Measurements from ENCODE around the gene OIP5.
"Not testable (repeated sequence)": the region's sequence is repeated elsewhere in the genome, so short reads cannot be mapped to it uniquely, and the experiment has no call there.

OIP5 gene

GRCh38 chr15:41262571-41262970, 69.8 kb downstream of the OIP5 start:
- H3K27me3 ChIP-seq (replicated peaks; ENCODE audit: control insufficient read depth, insufficient read depth, low read length, poor library complexity, severe bottlenecking), result no peaks in the 10 kb centered on the region
- no peak for DNase-seq
- H3K9me3 ChIP-seq (ENCODE audit: control insufficient read depth, low read length), result no peaks in the 10 kb centered on the region
- no peaks in the 10 kb centered on the region for H3K4me1 ChIP-seq (ENCODE audit: control insufficient read depth, insufficient read depth, low read length, poor library complexity, severe bottlenecking)
- H3K4me3 ChIP-seq (ENCODE audit: insufficient read depth, low read depth, low read length, poor library complexity, severe bottlenecking), result no peak overlapping the region
- H3K36me3 ChIP-seq (ENCODE audit: control insufficient read depth, insufficient read depth, low read length), result peaks cover 6% of the 10 kb centered on the region
- no peak overlapping the region for H3K27ac ChIP-seq (ENCODE audit: insufficient read depth, low read length, poor library complexity, severe bottlenecking)

- DNase-seq; H3K4me1 ChIP-seq (ENCODE audit: control insufficient read depth, insufficient read depth, low read length, poor library complexity, severe bottlenecking); H3K9me3 ChIP-seq (ENCODE audit: control insufficient read depth, low read length); H3K27me3 ChIP-seq (replicated peaks; ENCODE audit: control insufficient read depth, insufficient read depth, low read length, poor library complexity, severe bottlenecking); H3K36me3 ChIP-seq (ENCODE audit: control insufficient read depth, insufficient read depth, low read length); H3K27ac ChIP-seq (ENCODE audit: insufficient read depth, low read length, poor library complexity, severe bottlenecking); H3K4me3 ChIP-seq (ENCODE audit: insufficient read depth, low read depth, low read length, poor library complexity, severe bottlenecking): not testable (repeated sequence)
Observed at GRCh38 chr15:41260924-41261323, 71.5 kb downstream of the OIP5 start.

- Histone ChIP-seq H3K27ac (ENCODE audit: insufficient read depth, low read length, poor library complexity, severe bottlenecking) (no peak overlapping the region), H3K4me3 (ENCODE audit: insufficient read depth, low read depth, low read length, poor library complexity, severe bottlenecking) (no peak overlapping the region)
Observed at GRCh38 chr15:41259546-41260189, 72.7 kb downstream of the OIP5 start.

More at GRCh38 chr15:41259546-41260189, 72.7 kb downstream of the OIP5 start:
- Histone ChIP-seq H3K36me3 (ENCODE audit: control insufficient read depth, insufficient read depth, low read length) (peaks cover 7% of the 10 kb centered on the region), H3K9me3 (ENCODE audit: control insufficient read depth, low read length) (no peaks in the 10 kb centered on the region), H3K27me3 (replicated peaks; ENCODE audit: control insufficient read depth, insufficient read depth, low read length, poor library complexity, severe bottlenecking) (no peaks in the 10 kb centered on the region), H3K4me1 (ENCODE audit: control insufficient read depth, insufficient read depth, low read length, poor library complexity, severe bottlenecking) (no peaks in the 10 kb centered on the region)
- DNase-seq, result no peak
